Natural killer cell (primary cell): ENCODE measurements around the gene ATG13. TPM values are rescaled to one million over a fixed set of nuclear protein-coding genes. Genes with fewer than 3 reads are reported as not detected.

Experiments
- ATAC-seq, 3 donors: fragments of 150-1000 bp in 2 of 3; fragments of 200-7000 bp in 1 of 3; cut with Tn5 transposase; 1 replicate in 1 of 3; 2 replicates in 2 of 3; pipeline ENCODE4 v1.10.0; 2021; ENCODE audit warnings: mild to moderate bottlenecking in 2 of 3, moderate library complexity in 2 of 3
- DNase-seq, 2 donors: peaks; one replicate each; pipeline versions ENCODE4 v3.0.0 to v3.0.0-alpha.2; 2013 to 2021; ENCODE audit warnings: mixed read lengths in 1 of 2
- H3K27ac ChIP-seq: one replicate; pipeline ENCODE4 v1.5.1; 2013; ENCODE audit warnings: mild to moderate bottlenecking, low read length
- H3K27me3 ChIP-seq: one replicate; pipeline ENCODE4 v1.6.1; 2013; ENCODE audit warnings: low read length; ENCODE audit not compliant: control insufficient read depth, insufficient read depth
- H3K36me3 ChIP-seq: one replicate; pipeline ENCODE4 v1.6.1; 2013; ENCODE audit warnings: low read length; ENCODE audit not compliant: control insufficient read depth, insufficient read depth
- H3K4me1 ChIP-seq: one replicate; pipeline ENCODE4 v1.6.1; 2013; ENCODE audit warnings: low read length; ENCODE audit not compliant: control insufficient read depth, insufficient read depth
- H3K4me3 ChIP-seq: one replicate; pipeline ENCODE4 v1.5.1; 2013; ENCODE audit warnings: low read length
- H3K9me3 ChIP-seq: one replicate; pipeline ENCODE4 v1.6.1; 2013; ENCODE audit warnings: low read length; ENCODE audit not compliant: control insufficient read depth, insufficient read depth
- H3K27ac Mint-ChIP-seq, 2 donors: one replicate each; pipeline ENCODE4 v1.8.0; 2022; ENCODE audit warnings: mild to moderate bottlenecking in 2 of 2, mixed read lengths in 2 of 2, moderate library complexity in 1 of 2
- H3K27me3 Mint-ChIP-seq, 2 donors: one replicate each; pipeline ENCODE4 v1.8.0; 2022; ENCODE audit warnings: low read depth in 2 of 2, mixed read lengths in 2 of 2
- H3K36me3 Mint-ChIP-seq: one replicate; pipeline ENCODE4 v1.8.0; 2022; ENCODE audit warnings: mixed read lengths
- H3K4me1 Mint-ChIP-seq, 2 donors: one replicate each; pipeline ENCODE4 v1.8.0; 2022; ENCODE audit warnings: mixed read lengths in 2 of 2
- H3K4me3 Mint-ChIP-seq: one replicate; pipeline ENCODE4 v1.8.0; 2022; ENCODE audit warnings: mild to moderate bottlenecking, moderate library complexity, mixed read lengths
- H3K9me3 Mint-ChIP-seq, 2 donors: one replicate each; pipeline ENCODE4 v1.8.0; 2022; ENCODE audit warnings: mixed read lengths in 2 of 2
- CTCF ChIP-seq: fragments of 200-600 bp; IDR thresholded peaks from one replicate; pipeline ENCODE4 v1.8.0; 2022; ENCODE audit warnings: antibody characterized with exemption
- WGBS: methylation state at CpG from one replicate; pipeline ENCODE4 v1.1.7; 2013; ENCODE audit warnings: missing lambda C conversion rate; ENCODE audit not compliant: insufficient coverage; 5-methylcytosine and 5-hydroxymethylcytosine counted together
- intact Hi-C: fragments of 100-400 bp; cut with micrococcal nuclease; formaldehyde crosslinking; loops from one replicate; pipeline ENCODE4 v1.14.2; 2022
- total RNA-seq, 4 donors: library from RNA; stranded (reverse); fragments of 120-200 nt in 1 of 4; gene quantifications; one replicate each; pipeline versions ENCODE4 v1.2.3 to v1.2.4, GENCODE V29; 2013 to 2022

ATG13 gene
- 100 to 1,000 TPM; 125 to 137 (median 132) TPM for total RNA-seq
- 57.9 TPM for total RNA-seq (2013)

- peak; percentile 90 to 98 (median 94) for ATAC-seq
- H3K27ac Mint-ChIP-seq, result peak within 1 kb of the TSS; percentile 99 to 100
- Histone ChIP-seq H3K27ac (peak within 1 kb of the TSS; percentile 99), H3K36me3 (peaks cover 5% of the 10 kb centered on the region), H3K4me1 (peaks cover 20% of the 10 kb centered on the region), H3K4me3 (peak within 1 kb of the TSS; percentile 95), H3K9me3 (no peaks in the 10 kb centered on the region), H3K27me3 (no peaks in the 10 kb centered on the region)
- under 1% methylated on average over 67 of the region's 72 CpGs for WGBS
- intact Hi-C loops, result loop anchor here (1.0 to 10.0 kb wide), 5 partner anchors 23 to 699 kb away; partner anchors contain the start of genes AMBRA1 and DGKZ
- H3K4me3 Mint-ChIP-seq, result peak within 1 kb of the TSS; percentile 99
- DNase-seq, result peak; percentile 91 to 96
- peak; percentile 77 for TF ChIP-seq CTCF
- peaks cover 32 to 41% of the 10 kb centered on the region in 2 donors for H3K4me1 Mint-ChIP-seq
- H3K27me3 Mint-ChIP-seq, result no peaks in the 10 kb centered on the region
- no peaks in the 10 kb centered on the region for H3K9me3 Mint-ChIP-seq
- H3K36me3 Mint-ChIP-seq, result no peaks in the 10 kb centered on the region
Observed at GRCh38 chr11:46617134-46617971, at the start of gene ATG13, which contains the start of gene HARBI1. Gene ATG13 (plus strand): TSS chr11:46617553. CDS start chr11:46644292, 26,739 bp downstream. Gene HARBI1 (minus strand): TSS chr11:46617227. CDS start chr11:46616237, 990 bp downstream.

- peak overlapping the region; percentile 29 to 52 for H3K27ac Mint-ChIP-seq
Observed at GRCh38 chr11:46570790-46571398, 46.5 kb upstream of the ATG13 start.

DNA sequence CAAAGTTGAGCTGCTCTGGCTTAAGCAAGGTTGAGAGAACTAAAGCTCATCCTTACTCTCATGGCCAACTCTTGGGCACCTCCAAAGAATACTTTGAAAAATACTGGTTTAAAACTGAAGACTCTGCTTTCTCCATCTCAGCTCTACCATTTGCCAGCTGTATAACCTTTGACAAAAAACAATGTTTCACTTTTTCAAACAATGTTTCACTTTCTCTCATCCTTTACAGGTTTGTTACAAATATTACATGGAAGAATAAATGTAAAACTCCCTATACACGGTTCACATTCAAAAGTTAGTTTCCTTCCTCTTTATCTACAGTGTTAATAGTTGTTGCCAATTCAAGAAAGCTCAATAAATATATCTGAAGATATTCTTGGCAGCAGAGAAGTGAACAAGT is 42.7 kb upstream of the ATG13 start:
- Histone ChIP-seq H3K4me3 (no peak overlapping the region), H3K9me3 (no peaks in the 10 kb centered on the region), H3K27me3 (no peaks in the 10 kb centered on the region), H3K27ac (no peak overlapping the region), H3K36me3 (no peaks in the 10 kb centered on the region), H3K4me1 (peaks cover 5% of the 10 kb centered on the region)
- WGBS, result no CpG with 5 or more reads among the region's 1 CpG
- no peak for DNase-seq
- no peaks in the 10 kb centered on the region for H3K27me3 Mint-ChIP-seq
- no peak for ATAC-seq
- intact Hi-C loops, result no loop called here
- no peaks in the 10 kb centered on the region for H3K36me3 Mint-ChIP-seq
- peaks cover 31 to 45% of the 10 kb centered on the region in 2 donors for H3K4me1 Mint-ChIP-seq
- no peaks in the 10 kb centered on the region for H3K9me3 Mint-ChIP-seq
- no peak overlapping the region for H3K4me3 Mint-ChIP-seq
- H3K27ac Mint-ChIP-seq, result no peak overlapping the region
- no peak for TF ChIP-seq CTCF

More at GRCh38 chr11:46570790-46571398, 46.5 kb upstream of the ATG13 start:
- Histone ChIP-seq H3K27me3 (no peaks in the 10 kb centered on the region), H3K36me3 (no peaks in the 10 kb centered on the region), H3K9me3 (no peaks in the 10 kb centered on the region), H3K4me3 (no peak overlapping the region), H3K4me1 (peaks cover 5% of the 10 kb centered on the region), H3K27ac (no peak overlapping the region)
- WGBS, result 58% methylated on average over 2 of the region's 2 CpGs
- H3K27me3 Mint-ChIP-seq, result no peaks in the 10 kb centered on the region
- DNase-seq (no peak), ATAC-seq (peak; percentile 44 to 84 (median 50))
- H3K4me1 Mint-ChIP-seq, result peaks cover 19 to 29% of the 10 kb centered on the region in 2 donors
- peak overlapping the region; percentile 29 for H3K4me3 Mint-ChIP-seq
- intact Hi-C loops, result no loop called here
- no peaks in the 10 kb centered on the region for H3K36me3 Mint-ChIP-seq
- no peaks in the 10 kb centered on the region for H3K9me3 Mint-ChIP-seq
- no peak for TF ChIP-seq CTCF
